HCT116 (cell line): ENCODE data around the gene IFNA10. TPM values are rescaled to one million over a fixed set of nuclear protein-coding genes. Genes with fewer than 3 reads are reported as not detected.

Experiments
- ATAC-seq: fragments of 200-7000 bp; cut with Tn5 transposase; 2 replicates; pipeline ENCODE4 v1.9.1; 2020; ENCODE audit warnings: mild to moderate bottlenecking, moderate library complexity
- BruUV-seq: library from RNA; stranded (reverse); fragments of 400-500 nt; replicated peaks from 2 replicates; lab custom pipeline; 2021; lab: Mats Ljungman, UMichigan
- CTCF ChIA-PET: fragments of 300-600 bp; sonication (Branson Sonifier 250); formaldehyde crosslinking; loops from one replicate; lab custom pipeline; 2021; ENCODE audit warnings: antibody characterized with exemption; lab: Charles Lee
- POLR2A ChIA-PET: fragments of 300-600, 350-600 bp; sonication (Branson Sonifier 250); formaldehyde crosslinking; loops from one replicate; lab custom pipeline; 2021; ENCODE audit warnings: antibody characterized with exemption; lab: Charles Lee
- RAD21 ChIA-PET, 2 experiments: fragments of 300-600 bp; sonication (Branson Sonifier 250); formaldehyde crosslinking; loops; one replicate each; lab custom pipeline; 2023; ENCODE audit warnings: low total read pairs in 2 of 2; ENCODE audit not compliant: uncharacterized antibody in 2 of 2, unreplicated experiment in 2 of 2, low non-redundant PET in 1 of 2; lab: Charles Lee
- DNase-seq: peaks from one replicate; pipeline ENCODE4 v3.0.0-alpha.2; 2010; ENCODE audit warnings: low read depth, low spot score
- H2AFZ ChIP-seq: fragments of 200-600 bp; shearing (Covaris generic), sonication (generic); 2 replicates; pipeline ENCODE4 v1.6.1; 2017; ENCODE audit warnings: low read depth, mixed run types, mixed read lengths, antibody characterized with exemption, low read length; ENCODE audit not compliant: poor library complexity, severe bottlenecking
- H3K27ac ChIP-seq: 2 replicates; pipeline ENCODE4 v1.5.1; 2012; ENCODE audit warnings: low read depth, low read length
- H3K27me3 ChIP-seq: fragments of 200-600 bp; sonication (generic); 2 replicates; pipeline ENCODE4 v1.6.1; 2016; ENCODE audit warnings: mixed run types, low read length, mixed read lengths; ENCODE audit not compliant: insufficient read depth
- H3K36me3 ChIP-seq, 2 experiments: fragments of 200-500 bp in 1 of 2; fragments of 200-600 bp in 1 of 2; sonication (Bioruptor generic) in 1 of 2; sonication (generic) in 1 of 2; 2 replicates each; pipeline versions ENCODE4 v1.5.1 to v1.6.1; 2014 to 2016; ENCODE audit warnings: low read length in 2 of 2, inconsistent platforms in 1 of 2, mixed read lengths in 1 of 2, mixed run types in 1 of 2; ENCODE audit not compliant: insufficient read depth in 2 of 2, control insufficient read depth in 1 of 2
- H3K4me1 ChIP-seq, 2 experiments: fragments of 200-600 bp in 1 of 2; sonication (generic) in 1 of 2; 2 replicates each; pipeline versions ENCODE4 v1.5.1 to v1.6.1; 2012 to 2017; ENCODE audit warnings: low read length in 2 of 2, inconsistent platforms in 1 of 2, mild to moderate bottlenecking in 1 of 2, mixed read lengths in 1 of 2, mixed run types in 1 of 2, moderate library complexity in 1 of 2; ENCODE audit not compliant: insufficient read depth in 2 of 2, control insufficient read depth in 1 of 2
- H3K4me2 ChIP-seq: fragments of 200-600 bp; sonication (generic); 2 replicates; pipeline ENCODE4 v1.6.1; 2017; ENCODE audit warnings: mixed run types, low read length, mixed read lengths
- H3K4me3 ChIP-seq, 2 experiments: fragments of 200-600 bp in 1 of 2; sonication (generic) in 1 of 2; replicated peaks in 1 of 2; 2 replicates each; pipeline ENCODE4 v1.5.1; 2011 to 2016; ENCODE audit warnings: low read length in 2 of 2, control low read depth in 1 of 2, low read depth in 1 of 2, mild to moderate bottlenecking in 1 of 2, mixed read lengths in 1 of 2, mixed run types in 1 of 2
- H3K79me2 ChIP-seq: fragments of 200-600 bp; sonication (generic); 2 replicates; pipeline ENCODE4 v1.6.1; 2017; ENCODE audit warnings: mild to moderate bottlenecking, mixed run types, low read length, moderate library complexity, mixed read lengths; ENCODE audit not compliant: insufficient read depth
- H3K9ac ChIP-seq: fragments of 200-600 bp; sonication (generic); 2 replicates; pipeline ENCODE4 v1.6.1; 2016; ENCODE audit warnings: low read length, mixed read lengths
- H3K9me2 ChIP-seq: fragments of 200-600 bp; sonication (generic), shearing (Covaris generic); 2 replicates; pipeline ENCODE4 v1.6.1; 2017; ENCODE audit warnings: mixed run types, mild to moderate bottlenecking, moderate library complexity; ENCODE audit not compliant: insufficient read depth
- H3K9me3 ChIP-seq, 2 experiments: fragments of 200-500 bp in 1 of 2; fragments of 200-600 bp in 1 of 2; sonication (Bioruptor generic) in 1 of 2; sonication (generic) in 1 of 2; 2 replicates each; pipeline ENCODE4 v1.6.1; 2014 to 2017; ENCODE audit warnings: low read length in 2 of 2, mixed read lengths in 2 of 2, inconsistent platforms in 1 of 2, low read depth in 1 of 2, mild to moderate bottlenecking in 1 of 2, mixed run types in 1 of 2, moderate library complexity in 1 of 2; ENCODE audit not compliant: control insufficient read depth in 1 of 2, insufficient read depth in 1 of 2
- H4K20me1 ChIP-seq: fragments of 200-600 bp; sonication (generic), shearing (Covaris generic); 2 replicates; pipeline ENCODE4 v1.6.1; 2017; ENCODE audit warnings: mixed run types, mild to moderate bottlenecking, moderate library complexity; ENCODE audit not compliant: insufficient read depth
- CEBPB ChIP-seq: IDR thresholded peaks from 2 replicates; pipeline ENCODE4 v1.6.1; 2012; ENCODE audit warnings: low read depth
- EZH2 ChIP-seq: fragments of 200-600 bp; sonication (generic); IDR thresholded peaks from 2 replicates; pipeline ENCODE4 v1.6.1; 2017; ENCODE audit warnings: antibody characterized with exemption, mixed run types
- EZH2phosphoT487 ChIP-seq: fragments of 200-600 bp; IDR thresholded peaks from 2 replicates; pipeline ENCODE4 v1.6.1; 2018; ENCODE audit warnings: antibody characterized with exemption, borderline replicate concordance
- POLR2AphosphoS5 ChIP-seq: IDR thresholded peaks from 2 replicates; pipeline ENCODE4 v1.6.1; 2011; ENCODE audit warnings: mild to moderate bottlenecking, low read depth, low read length, moderate library complexity
- SIN3A ChIP-seq: IDR thresholded peaks from 2 replicates; pipeline ENCODE4 v1.6.1; 2012; ENCODE audit warnings: low read depth
- SP1 ChIP-seq: IDR thresholded peaks from 2 replicates; pipeline ENCODE4 v1.6.1; 2012; ENCODE audit warnings: low read depth
- SRF ChIP-seq: IDR thresholded peaks from 2 replicates; pipeline ENCODE4 v1.6.1; 2012; ENCODE audit warnings: low read depth
- TCF7L2 ChIP-seq: IDR thresholded peaks from 2 replicates; pipeline ENCODE4 v1.7.0; 2011; ENCODE audit warnings: borderline replicate concordance, inconsistent platforms; ENCODE audit not compliant: insufficient read depth, insufficient read length; ENCODE audit errors: extremely low read depth
- YY1 ChIP-seq: IDR thresholded peaks from 2 replicates; pipeline ENCODE4 v1.6.1; 2011; ENCODE audit warnings: low read length, low read depth, moderate library complexity, mild to moderate bottlenecking; ENCODE audit not compliant: insufficient replicate concordance; ENCODE audit errors: extremely low read depth
- intact Hi-C: fragments of 100-400 bp; cut with micrococcal nuclease; formaldehyde crosslinking; loops from 2 replicates; pipeline ENCODE4 v1.10.0; 2022
- total RNA-seq: library from RNA; stranded (reverse); gene quantifications from one replicate; pipeline ENCODE4 v1.2.1, GENCODE V29; 2021; ENCODE audit not compliant: unreplicated experiment
- TF ChIP-seq, protein P1 (sequence below): IDR thresholded peaks from 2 replicates; pipeline ENCODE4 v1.6.1; 2012; ENCODE audit warnings: low read depth
- TF ChIP-seq, protein P2 (sequence below), 3 experiments: fragments of 200-600 bp in 1 of 3; sonication (generic) in 1 of 3; IDR thresholded peaks in 2 of 3; conservative IDR thresholded peaks in 1 of 3; 2 replicates each; pipeline ENCODE4 v1.5.1; 2012 to 2017; ENCODE audit warnings: low read depth in 2 of 3, low read length in 2 of 3, antibody characterized with exemption in 1 of 3, borderline replicate concordance in 1 of 3, control low read depth in 1 of 3, mild to moderate bottlenecking in 1 of 3, mixed read lengths in 1 of 3, mixed run types in 1 of 3, moderate library complexity in 1 of 3; ENCODE audit not compliant: insufficient read depth in 1 of 3
- TF ChIP-seq, protein P3 (sequence below): IDR thresholded peaks from 2 replicates; pipeline ENCODE4 v1.6.1; 2012

Gene IFNA10
- total RNA-seq, 1 experiment from 2014 or later, result not detected

DNA sequence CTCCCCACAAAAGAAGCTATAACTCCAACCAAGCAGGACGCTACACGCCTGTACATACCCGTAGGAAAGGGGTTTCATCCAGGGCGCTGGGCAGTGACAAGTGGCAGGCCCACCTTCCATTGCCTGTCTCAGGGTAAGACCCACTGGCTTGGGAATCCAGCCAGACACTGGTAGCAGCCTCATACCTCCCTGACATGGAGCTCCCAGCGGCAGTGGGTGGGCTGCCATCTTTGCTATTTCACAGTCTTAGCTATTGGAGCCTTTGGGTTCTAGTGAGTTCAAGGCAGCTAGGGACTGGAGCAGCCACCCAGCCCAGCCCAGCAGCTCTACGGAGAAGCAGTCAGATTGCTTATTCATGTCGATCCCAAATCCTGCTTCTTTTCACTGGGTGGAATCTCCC, 3.4 kb upstream of the IFNA10 start:
- no peak overlapping the region for H3K27ac ChIP-seq
- no peak overlapping the region for H3K4me2 ChIP-seq
- no peaks in the 10 kb centered on the region for H3K79me2 ChIP-seq
- DNase-seq (no peak), ATAC-seq (no peak)
- H2AFZ ChIP-seq, result no peak overlapping the region
- ChIA-PET CTCF (interaction anchor here (1.5 kb wide), 1 partner anchor 15 kb away, joined by 5 read pairs; no protein-coding TSS in a partner anchor), POLR2A (no interaction called here), RAD21 (no interaction called here)
- no peaks in the 10 kb centered on the region for H3K4me1 ChIP-seq
- no peaks in the 10 kb centered on the region for H3K9me3 ChIP-seq
- no peak overlapping the region for H3K9ac ChIP-seq
- H3K4me3 ChIP-seq, result no peak overlapping the region
- H3K36me3 ChIP-seq, result no peaks in the 10 kb centered on the region
- no TSS peak for BruUV-seq
- H4K20me1 ChIP-seq, result no peaks in the 10 kb centered on the region
- intact Hi-C loops, result no loop called here
- no peaks in the 10 kb centered on the region for H3K9me2 ChIP-seq
- no peaks in the 10 kb centered on the region for H3K27me3 ChIP-seq
- TF ChIP-seq YY1 (no peak), POLR2AphosphoS5 (no peak), TCF7L2 (no peak), SP1 (no peak), CEBPB (no peak), EZH2phosphoT487 (no peak), SIN3A (no peak), EZH2 (no peak), SRF (no peak)
- TF ChIP-seq, protein P1, sequence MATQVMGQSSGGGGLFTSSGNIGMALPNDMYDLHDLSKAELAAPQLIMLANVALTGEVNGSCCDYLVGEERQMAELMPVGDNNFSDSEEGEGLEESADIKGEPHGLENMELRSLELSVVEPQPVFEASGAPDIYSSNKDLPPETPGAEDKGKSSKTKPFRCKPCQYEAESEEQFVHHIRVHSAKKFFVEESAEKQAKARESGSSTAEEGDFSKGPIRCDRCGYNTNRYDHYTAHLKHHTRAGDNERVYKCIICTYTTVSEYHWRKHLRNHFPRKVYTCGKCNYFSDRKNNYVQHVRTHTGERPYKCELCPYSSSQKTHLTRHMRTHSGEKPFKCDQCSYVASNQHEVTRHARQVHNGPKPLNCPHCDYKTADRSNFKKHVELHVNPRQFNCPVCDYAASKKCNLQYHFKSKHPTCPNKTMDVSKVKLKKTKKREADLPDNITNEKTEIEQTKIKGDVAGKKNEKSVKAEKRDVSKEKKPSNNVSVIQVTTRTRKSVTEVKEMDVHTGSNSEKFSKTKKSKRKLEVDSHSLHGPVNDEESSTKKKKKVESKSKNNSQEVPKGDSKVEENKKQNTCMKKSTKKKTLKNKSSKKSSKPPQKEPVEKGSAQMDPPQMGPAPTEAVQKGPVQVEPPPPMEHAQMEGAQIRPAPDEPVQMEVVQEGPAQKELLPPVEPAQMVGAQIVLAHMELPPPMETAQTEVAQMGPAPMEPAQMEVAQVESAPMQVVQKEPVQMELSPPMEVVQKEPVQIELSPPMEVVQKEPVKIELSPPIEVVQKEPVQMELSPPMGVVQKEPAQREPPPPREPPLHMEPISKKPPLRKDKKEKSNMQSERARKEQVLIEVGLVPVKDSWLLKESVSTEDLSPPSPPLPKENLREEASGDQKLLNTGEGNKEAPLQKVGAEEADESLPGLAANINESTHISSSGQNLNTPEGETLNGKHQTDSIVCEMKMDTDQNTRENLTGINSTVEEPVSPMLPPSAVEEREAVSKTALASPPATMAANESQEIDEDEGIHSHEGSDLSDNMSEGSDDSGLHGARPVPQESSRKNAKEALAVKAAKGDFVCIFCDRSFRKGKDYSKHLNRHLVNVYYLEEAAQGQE, result no peak
- TF ChIP-seq, protein P2, sequence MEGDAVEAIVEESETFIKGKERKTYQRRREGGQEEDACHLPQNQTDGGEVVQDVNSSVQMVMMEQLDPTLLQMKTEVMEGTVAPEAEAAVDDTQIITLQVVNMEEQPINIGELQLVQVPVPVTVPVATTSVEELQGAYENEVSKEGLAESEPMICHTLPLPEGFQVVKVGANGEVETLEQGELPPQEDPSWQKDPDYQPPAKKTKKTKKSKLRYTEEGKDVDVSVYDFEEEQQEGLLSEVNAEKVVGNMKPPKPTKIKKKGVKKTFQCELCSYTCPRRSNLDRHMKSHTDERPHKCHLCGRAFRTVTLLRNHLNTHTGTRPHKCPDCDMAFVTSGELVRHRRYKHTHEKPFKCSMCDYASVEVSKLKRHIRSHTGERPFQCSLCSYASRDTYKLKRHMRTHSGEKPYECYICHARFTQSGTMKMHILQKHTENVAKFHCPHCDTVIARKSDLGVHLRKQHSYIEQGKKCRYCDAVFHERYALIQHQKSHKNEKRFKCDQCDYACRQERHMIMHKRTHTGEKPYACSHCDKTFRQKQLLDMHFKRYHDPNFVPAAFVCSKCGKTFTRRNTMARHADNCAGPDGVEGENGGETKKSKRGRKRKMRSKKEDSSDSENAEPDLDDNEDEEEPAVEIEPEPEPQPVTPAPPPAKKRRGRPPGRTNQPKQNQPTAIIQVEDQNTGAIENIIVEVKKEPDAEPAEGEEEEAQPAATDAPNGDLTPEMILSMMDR (IDR thresholded peaks at IDR 0.05 in 2 of 3, conservative IDR thresholded peaks at IDR 0.05 in 1 of 3; ENCODE audit: borderline replicate concordance in 1 of 3, insufficient read depth in 1 of 3, low read depth in 2 of 3, low read length in 2 of 3), result no peak
- TF ChIP-seq, protein P3, sequence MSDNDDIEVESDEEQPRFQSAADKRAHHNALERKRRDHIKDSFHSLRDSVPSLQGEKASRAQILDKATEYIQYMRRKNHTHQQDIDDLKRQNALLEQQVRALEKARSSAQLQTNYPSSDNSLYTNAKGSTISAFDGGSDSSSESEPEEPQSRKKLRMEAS, result no peak
